GM12874 (cell line): ENCODE data around the gene CPNE4.

Source experiments
- TF ChIP-seq, protein P1 (sequence below): IDR thresholded peaks from 2 replicates; pipeline ENCODE4 v1.5.1; 2011; ENCODE audit warnings: low read depth, mild to moderate bottlenecking, control low read depth, low read length, moderate library complexity; ENCODE audit not compliant: insufficient read depth

CPNE4 gene

GRCh38 chr3:131735544-131735943 lies 299.3 kb downstream of the CPNE4 start:
- TF ChIP-seq, protein P1, sequence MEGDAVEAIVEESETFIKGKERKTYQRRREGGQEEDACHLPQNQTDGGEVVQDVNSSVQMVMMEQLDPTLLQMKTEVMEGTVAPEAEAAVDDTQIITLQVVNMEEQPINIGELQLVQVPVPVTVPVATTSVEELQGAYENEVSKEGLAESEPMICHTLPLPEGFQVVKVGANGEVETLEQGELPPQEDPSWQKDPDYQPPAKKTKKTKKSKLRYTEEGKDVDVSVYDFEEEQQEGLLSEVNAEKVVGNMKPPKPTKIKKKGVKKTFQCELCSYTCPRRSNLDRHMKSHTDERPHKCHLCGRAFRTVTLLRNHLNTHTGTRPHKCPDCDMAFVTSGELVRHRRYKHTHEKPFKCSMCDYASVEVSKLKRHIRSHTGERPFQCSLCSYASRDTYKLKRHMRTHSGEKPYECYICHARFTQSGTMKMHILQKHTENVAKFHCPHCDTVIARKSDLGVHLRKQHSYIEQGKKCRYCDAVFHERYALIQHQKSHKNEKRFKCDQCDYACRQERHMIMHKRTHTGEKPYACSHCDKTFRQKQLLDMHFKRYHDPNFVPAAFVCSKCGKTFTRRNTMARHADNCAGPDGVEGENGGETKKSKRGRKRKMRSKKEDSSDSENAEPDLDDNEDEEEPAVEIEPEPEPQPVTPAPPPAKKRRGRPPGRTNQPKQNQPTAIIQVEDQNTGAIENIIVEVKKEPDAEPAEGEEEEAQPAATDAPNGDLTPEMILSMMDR, result no peak

DNA sequence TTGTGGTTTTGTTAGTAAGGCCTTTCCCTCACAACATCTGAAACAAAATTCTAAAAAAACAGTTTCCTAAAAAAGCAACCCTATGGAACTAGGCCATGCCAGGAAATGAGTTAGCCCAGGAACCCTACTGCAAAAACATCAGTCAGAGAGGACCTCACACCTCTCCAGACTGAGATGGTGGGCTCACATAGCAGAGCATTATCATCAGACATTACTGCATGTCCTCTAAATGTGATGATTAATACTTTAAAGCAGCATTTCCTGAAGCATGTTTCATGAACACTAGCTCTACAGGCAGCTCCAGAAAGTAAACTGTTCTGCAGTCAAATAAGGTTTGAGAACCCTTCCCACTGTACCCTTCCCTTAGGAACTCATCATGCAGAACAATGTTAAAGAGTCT lies 299.7 kb downstream of the CPNE4 start:
- TF ChIP-seq, protein P1, result no peak

DNA sequence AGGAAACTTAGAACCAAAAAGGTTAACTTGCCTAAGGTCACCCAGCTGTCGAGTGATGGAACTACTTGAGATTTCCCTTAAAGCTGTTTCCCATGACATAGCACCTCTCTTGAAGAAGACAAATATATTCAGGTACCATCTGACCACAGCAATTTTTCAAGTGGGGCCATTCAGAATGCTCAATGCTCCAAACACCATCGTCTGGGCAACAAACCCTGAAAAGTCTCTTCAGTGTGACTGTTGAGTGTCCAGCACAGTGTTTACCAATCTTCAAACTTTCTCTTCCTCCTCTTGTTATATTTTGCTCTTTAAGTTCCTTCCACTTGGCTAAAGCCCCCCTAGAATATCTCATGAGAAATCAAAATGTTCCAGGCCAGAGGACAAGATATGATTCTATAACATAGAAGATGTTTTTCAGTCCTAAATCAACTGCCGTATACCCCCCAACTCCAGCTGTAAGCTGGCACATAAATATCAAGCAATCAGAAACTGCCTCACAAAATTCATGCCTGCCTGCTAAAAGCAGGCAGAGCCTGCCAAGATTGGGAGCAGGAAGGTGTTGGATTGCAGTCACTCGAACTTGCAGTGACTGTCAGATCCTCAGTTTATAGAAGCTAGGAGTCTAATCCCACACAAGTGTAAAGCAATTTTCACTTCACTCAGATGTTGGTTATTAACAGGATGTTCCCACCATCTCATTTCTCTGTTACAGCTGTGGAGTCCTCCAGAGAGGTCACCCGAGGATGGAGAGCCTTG lies 301.6 kb downstream of the CPNE4 start:
- TF ChIP-seq, protein P1, result no peak

DNA sequence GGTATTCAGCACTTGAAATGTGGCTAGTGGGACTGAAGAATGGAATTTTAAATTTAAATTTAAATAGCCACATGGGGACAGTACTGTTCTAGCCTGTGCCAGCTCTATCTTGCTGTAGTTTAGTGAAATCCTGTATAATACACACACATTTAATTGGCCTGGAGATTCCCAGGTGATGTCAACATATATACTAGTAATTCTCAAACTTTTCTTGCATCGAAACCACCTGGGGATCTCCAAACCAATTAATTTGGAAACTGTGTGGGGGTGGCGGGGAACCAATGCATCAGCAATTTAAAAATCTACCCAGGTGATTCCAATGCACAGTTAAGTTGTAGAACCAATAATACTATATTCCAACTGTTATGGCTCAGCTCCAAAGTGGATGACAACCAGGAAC lies 303.1 kb downstream of the CPNE4 start:
- TF ChIP-seq, protein P1, result no peak

GRCh38 chr3:131730581-131730980 lies 304.2 kb downstream of the CPNE4 start:
- TF ChIP-seq, protein P1, result no peak

GRCh38 chr3:131729643-131730017 lies 305.2 kb downstream of the CPNE4 start:
- TF ChIP-seq, protein P1, result no peak

DNA sequence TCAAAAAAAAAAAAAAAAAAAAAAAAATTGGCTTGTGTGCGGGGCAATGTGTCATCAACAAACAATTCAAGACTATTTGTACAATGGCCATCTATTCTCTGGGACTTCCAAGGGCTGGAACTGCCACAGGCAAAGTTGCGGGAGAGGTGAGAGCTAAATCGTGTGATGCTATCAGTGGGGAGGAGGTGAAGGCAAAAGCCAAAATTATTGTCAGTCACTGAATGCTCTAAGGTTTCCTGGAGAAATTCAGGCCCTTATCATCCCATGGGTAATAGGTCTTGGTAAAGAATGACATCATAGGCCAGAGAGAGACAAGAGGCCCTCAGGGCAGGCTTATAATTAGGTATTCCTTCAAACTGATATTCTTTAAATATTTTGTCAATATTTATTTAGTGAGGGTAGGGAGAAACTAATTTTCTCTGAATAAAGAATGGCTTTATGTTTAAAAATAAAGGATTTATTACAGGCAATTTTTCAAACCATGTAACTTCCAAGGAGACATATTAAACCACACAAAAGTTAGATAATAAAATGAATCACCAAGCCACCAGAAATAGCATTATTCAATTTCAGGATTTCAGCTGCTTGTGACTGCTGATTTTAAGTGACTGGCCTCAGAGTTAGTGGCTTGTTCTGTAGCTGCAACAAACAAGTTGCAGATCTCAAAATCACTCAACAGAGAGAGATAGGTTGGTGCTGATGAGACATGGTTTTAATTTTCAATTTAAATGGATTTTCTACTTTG lies 305.7 kb downstream of the CPNE4 start:
- TF ChIP-seq, protein P1, result no peak
